Measurements from ENCODE around the gene UBR1. TPM values are rescaled to one million over a fixed set of nuclear protein-coding genes. Genes with fewer than 3 reads are reported as not detected.
A peak's percentile ranks its signal among the peaks of the same experiment; 100 is the strongest.

Gene UBR1
- total and polyA plus RNA-seq, 8 donors, result 4.6 to 19.8 (median 14.4) TPM

- no peaks in the 10 kb centered on the region for H3K27me3 ChIP-seq
- no peak for ATAC-seq
Observed at GRCh38 chr15:43126356-43126755, 20.5 kb upstream of the UBR1 start.

GRCh38 chr15:43125100-43125661 lies 19.3 kb upstream of the UBR1 start:
- 36 to 46% methylated on average over 3 of the region's 3 CpGs for WGBS, 2 donors
- Histone ChIP-seq H3K27ac (peak overlapping the region in 2 of 4 donors; percentile 37 to 44), H3K27me3 (no peaks in the 10 kb centered on the region), H3K4me3 (no peak overlapping the region), H3K9me3 (no peaks in the 10 kb centered on the region), H3K4me1 (peaks cover 9 to 29% (median 14%) of the 10 kb centered on the region in 3 donors), H3K36me3 (no peaks in the 10 kb centered on the region)
- intact Hi-C loops (cut with DNase I), result no loop called here
- FAIRE-seq, result peak; percentile 54
- TF ChIP-seq CTCF (IDR thresholded peaks at IDR 0.05), result no peak
- no peak for DNase-seq
- ATAC-seq, result peak in 1 of 4 donors; percentile 8

More at GRCh38 chr15:43126356-43126755, 20.5 kb upstream of the UBR1 start:
- no peak for FAIRE-seq
- H3K27ac ChIP-seq, result peak overlapping the region in 1 of 4 donors; percentile 85
- TF ChIP-seq CTCF (IDR thresholded peaks at IDR 0.05), result no peak
- H3K36me3 ChIP-seq, result no peaks in the 10 kb centered on the region
- no peak for DNase-seq
- H3K9me3 ChIP-seq, result no peaks in the 10 kb centered on the region
- intact Hi-C loops (cut with DNase I), result no loop called here
- no peak overlapping the region for H3K4me3 ChIP-seq
- WGBS, 2 donors, result 91 to 92% methylated on average over 6 of the region's 6 CpGs
- H3K4me1 ChIP-seq, result peaks cover 9 to 29% (median 14%) of the 10 kb centered on the region in 3 donors

GRCh38 chr15:43121863-43122262 lies 16.0 kb upstream of the UBR1 start:
- H3K36me3 ChIP-seq, result no peaks in the 10 kb centered on the region
- H3K27me3 ChIP-seq, result no peaks in the 10 kb centered on the region
- no peak overlapping the region for H3K27ac ChIP-seq
- ATAC-seq (no peak), DNase-seq (no peak), FAIRE-seq (no peak)
- no peaks in the 10 kb centered on the region for H3K9me3 ChIP-seq
- H3K4me3 ChIP-seq, result no peak overlapping the region
- intact Hi-C loops (cut with DNase I), result no loop called here
- peaks cover 0 to 24% (median under 1%) of the 10 kb centered on the region in 3 donors for H3K4me1 ChIP-seq
- 60 to 64% methylated on average over 2 of the region's 2 CpGs for WGBS, 2 donors
- no peak for TF ChIP-seq CTCF (IDR thresholded peaks at IDR 0.05)

- Histone ChIP-seq H3K4me3 (no peak overlapping the region), H3K27me3 (no peaks in the 10 kb centered on the region), H3K36me3 (no peaks in the 10 kb centered on the region), H3K27ac (no peak overlapping the region), H3K4me1 (peaks cover 0 to 7% (median 0%) of the 10 kb centered on the region in 3 donors), H3K9me3 (no peaks in the 10 kb centered on the region)
- TF ChIP-seq CTCF (IDR thresholded peaks at IDR 0.05), result no peak
- FAIRE-seq (no peak), ATAC-seq (no peak), DNase-seq (no peak)
- WGBS, 2 donors, result 83 to 88% methylated on average over 2 of the region's 2 CpGs
- intact Hi-C loops (cut with DNase I), result no loop called here
Observed at GRCh38 chr15:43118829-43119228, 13.0 kb upstream of the UBR1 start.

GRCh38 chr15:43118286-43118685 lies 12.4 kb upstream of the UBR1 start:
- 35 to 36% methylated on average over 1 of the region's 1 CpG for WGBS, 2 donors
- Histone ChIP-seq H3K9me3 (no peaks in the 10 kb centered on the region), H3K36me3 (no peaks in the 10 kb centered on the region), H3K27ac (no peak overlapping the region), H3K4me1 (peaks cover 0 to 7% (median 0%) of the 10 kb centered on the region in 3 donors), H3K27me3 (no peaks in the 10 kb centered on the region), H3K4me3 (no peak overlapping the region)
- no peak for TF ChIP-seq CTCF (IDR thresholded peaks at IDR 0.05)
- FAIRE-seq, result no peak
- DNase-seq, result no peak
- intact Hi-C loops (cut with DNase I), result no loop called here
- ATAC-seq, result no peak
